ENCODE data around the gene BOD1L2.

BOD1L2 gene

DNA sequence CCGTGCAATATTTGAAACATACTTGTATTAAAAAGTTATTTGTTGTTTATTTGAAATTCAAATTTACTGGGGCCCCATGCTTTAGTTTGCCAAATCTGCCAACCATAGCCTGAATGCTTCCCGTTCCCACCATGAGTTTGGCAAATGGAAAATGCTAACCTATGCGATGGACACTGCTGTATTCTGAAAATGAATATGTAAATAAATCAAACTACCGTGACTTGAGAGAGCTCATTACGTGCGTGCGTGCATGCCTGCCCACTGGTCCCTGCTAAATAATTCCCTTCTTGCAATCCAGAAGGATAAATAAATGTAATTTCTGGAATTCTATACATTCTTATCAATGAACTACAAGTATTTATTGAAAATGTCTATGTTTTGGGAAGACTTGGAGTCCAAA is 3.2 kb downstream of the BOD1L2 start:
- DNase-seq (ENCODE audit: low read depth): no peak

DNA sequence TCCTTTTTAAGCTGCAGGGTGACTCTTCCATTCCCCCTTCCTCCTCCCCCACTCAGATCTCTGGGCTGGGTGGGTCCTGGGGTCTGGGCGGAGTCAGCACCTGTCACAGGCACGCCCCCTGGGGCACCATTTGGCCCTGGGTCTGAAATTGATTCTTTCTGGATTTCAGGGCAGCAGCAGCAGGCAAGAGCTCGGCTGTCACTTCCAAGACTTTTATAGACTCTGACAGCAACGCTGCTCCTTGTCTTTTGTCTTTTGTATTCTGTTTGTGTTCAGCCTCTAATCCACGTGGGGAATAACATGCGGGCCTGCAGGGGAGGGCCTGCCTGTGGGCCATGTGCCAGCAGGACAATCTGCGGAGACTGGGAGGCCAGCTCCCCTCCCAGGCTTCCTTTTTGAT is 3.9 kb downstream of the BOD1L2 start:
- no peak for DNase-seq (ENCODE audit: low read depth)

DNA sequence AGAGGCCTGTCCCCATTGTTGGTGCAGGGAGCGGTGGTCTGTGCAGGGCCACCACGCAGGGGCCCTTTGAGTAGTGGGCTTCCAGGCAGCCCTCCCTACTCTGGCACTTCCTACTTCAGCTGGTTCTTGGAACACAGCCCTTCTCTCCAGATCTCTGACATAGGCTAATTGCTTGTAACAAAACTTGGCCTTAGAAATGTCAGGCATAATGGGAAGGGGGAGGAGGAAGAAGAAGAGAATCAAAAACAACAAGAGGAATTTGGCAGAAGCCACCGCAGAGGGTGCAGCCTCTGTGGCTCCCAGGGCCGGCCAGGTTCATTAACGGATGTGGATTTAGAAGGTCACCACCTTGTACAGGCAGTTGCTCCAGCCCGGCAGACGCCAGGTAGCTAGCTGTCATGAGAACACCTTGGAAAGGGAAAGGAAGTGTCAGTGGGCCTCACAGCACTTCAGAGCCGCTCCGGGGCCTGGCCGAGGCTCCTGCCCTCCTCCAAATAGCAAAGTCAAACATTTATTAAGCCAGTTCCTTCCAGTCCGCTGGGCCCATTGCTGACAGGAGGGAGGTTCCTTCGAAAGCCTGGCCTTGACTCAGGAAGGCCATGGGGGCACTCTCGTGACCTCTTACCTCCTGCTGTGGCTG is 7.4 kb downstream of the BOD1L2 start:
- no peak for DNase-seq (ENCODE audit: low read depth)

DNA sequence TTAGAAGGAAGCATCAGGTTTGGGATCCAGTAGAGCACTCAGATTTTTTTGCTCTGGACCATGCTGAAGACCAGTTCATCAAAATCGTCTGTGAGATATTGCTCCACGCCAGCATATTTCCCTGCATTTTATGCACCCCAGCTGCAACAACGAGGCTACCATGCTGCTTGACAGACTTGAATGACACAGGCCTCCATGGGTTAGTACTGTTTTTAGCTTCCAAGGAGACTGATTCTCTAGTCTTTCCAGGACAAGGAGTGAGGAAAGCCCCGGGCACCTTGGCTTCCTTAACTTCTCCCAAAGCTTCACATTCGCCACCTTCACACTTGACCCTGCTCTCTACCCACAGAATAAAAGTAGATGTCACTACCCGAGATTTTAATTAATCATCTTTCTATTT is 17.5 kb downstream of the BOD1L2 start:
- DNase-seq (ENCODE audit: low read depth): no peak

DNA sequence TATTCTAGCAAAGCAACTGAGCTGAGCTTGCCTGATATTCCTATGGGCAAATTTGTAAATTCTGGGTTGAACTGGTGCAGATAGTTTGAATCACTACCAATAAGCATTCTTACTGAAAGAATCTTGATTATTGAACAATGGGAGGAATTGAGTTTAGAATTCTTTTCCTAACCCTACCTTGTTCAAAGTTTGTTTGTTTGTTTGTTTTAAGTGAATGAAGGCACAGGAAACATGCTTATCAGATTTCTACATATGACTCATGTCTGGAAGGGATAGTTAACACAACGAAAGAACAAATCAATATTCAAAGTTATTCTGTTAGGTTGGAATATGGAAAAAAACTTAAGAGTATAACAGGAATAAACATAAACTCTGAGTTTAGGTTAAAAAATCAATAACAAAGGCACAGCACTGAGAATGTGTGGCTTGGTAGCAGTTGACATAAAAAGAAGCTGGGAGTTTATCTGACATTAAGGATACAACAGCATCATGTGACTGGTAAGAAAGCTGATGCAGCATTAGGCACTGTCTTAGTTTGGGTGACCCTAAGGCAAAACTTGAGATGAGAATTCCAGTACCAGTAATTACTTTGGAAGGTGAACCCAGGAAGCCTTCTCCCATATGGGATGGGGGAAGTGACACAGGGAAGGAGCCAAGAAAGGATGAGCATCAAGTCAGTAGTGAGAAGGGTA is 20.9 kb downstream of the BOD1L2 start:
- no peak for DNase-seq (ENCODE audit: low read depth)

DNA sequence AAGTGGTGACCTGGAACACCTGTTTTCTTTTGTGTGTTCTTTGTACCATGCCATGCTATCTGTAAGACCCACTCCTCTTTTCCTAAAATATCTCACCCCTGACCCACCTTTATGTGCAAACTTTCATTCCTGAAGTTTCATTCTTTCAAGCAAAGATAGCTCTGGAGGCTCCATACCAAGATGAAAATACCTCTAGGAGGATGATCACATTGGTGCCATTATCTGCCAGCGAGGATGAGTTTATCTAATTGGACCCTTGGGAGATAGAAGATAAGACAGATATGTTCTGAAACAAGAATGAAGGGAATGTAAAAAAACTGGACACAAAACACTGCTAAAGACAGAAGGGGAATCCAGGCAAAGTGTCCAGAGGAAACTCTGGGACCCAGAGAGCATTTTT is 24.1 kb downstream of the BOD1L2 start:
- DNase-seq (ENCODE audit: low read depth): no peak

DNA sequence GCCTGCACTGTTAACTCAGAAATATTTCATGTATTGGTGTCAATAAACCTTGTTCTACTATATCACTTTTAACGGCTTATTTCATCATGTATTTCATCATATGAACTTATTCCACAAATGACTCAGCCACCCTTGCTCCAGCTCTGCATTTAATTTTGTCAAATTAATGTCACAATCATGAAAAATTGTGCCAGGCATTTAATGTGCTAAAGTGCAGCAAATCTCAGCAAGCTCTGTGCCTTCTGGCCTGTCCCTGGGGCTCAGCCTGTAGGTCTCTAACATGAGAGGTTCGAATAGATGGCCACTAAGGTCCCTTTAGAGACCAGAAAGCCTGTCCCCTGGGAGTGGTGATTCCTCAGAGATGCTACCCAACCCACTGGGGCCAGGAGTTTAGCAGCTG is 28.6 kb downstream of the BOD1L2 start:
- DNase-seq (ENCODE audit: low read depth): no peak

DNA sequence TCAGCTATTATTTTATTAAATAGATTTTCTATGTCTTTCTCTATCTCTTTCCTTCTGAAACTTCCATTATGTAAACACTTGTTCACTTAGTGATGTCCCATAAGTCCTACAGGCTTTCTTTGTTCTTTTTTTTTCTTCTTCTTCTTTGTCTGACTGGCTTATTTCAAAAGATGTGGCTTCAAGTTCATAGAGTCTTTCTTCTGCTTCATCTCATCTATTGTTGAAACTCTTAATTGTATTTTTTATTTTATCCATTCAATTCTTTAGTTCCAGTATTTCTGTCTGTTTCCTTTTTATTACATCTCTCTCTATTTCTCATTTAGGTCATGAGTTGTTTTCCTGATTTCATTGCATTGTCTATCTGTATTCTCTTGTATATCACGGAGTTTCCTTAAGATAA is 38.5 kb downstream of the BOD1L2 start:
- no peak for DNase-seq (ENCODE audit: low read depth)

DNA sequence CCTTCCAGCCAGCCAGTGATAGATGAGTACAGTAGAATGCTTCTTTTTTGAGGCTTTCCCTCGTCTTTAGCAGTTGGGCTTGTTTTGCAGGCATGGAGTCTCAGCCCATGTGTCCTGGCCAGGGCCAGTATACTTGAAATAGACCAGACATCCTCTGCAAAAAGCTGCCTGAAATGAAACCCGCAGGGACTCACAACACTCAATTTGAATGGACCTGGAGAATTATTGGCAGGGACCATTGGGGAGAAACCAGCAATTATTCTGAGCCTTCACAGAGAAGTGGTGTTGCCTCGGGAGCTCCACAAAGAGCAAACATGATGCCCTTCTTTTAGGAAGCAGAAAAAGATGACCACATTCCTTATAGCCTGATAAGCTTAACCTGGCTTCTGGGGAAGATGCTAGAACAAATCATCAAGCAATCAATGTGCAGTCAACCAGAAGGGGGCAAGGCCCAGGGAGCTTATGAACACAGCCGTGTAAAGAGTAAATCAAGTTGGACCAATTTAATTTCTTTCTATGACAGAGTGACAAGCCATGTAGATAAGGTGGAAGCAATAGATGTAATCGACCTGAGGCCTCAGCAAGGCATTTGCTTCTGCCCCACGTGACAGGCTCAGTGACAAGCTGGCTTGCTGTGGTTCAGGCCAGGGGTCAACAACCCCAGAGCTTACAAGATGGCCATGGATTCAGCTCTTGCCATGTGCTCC is 42.1 kb downstream of the BOD1L2 start:
- DNase-seq (ENCODE audit: low read depth): no peak

DNA sequence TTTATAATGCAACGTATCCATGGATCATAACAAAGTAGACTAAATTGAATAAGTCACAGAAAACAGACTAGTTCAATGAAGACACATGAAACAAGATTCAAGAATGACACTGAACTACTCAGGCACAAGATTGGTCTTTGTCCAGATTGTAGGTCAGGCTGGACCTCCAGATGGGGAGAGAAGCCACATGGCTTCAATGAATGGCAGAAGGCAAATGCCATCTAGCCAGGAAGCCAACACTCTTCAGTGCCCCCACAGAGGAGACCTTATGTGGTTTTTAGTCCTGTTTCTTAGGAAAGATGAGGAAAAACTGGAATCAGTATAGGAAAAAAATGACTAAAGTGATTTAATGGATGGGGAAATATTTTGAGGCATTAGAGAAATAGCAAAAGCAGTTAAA is 43.1 kb downstream of the BOD1L2 start:
- DNase-seq (ENCODE audit: low read depth): no peak

DNA sequence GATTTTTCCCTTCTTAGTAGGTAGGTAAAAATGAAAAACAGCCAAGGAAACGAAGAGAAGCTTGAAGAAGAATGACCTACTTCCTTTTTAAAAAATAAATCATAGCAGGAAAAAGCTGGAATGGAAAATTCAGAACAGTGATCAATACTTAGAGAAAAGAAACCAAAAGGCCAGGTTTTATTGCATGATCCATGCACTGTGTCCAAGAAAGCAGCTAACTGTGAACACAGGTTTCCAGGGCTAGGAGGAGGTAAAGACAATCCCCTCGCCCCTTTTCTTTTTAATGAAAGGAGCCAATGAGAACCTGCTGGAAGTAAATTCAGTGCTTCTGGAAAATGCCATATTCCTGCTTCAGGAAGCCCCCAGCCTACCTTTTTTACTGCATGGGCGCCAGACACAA is 47.2 kb downstream of the BOD1L2 start:
- no peak for DNase-seq (ENCODE audit: low read depth)

DNA sequence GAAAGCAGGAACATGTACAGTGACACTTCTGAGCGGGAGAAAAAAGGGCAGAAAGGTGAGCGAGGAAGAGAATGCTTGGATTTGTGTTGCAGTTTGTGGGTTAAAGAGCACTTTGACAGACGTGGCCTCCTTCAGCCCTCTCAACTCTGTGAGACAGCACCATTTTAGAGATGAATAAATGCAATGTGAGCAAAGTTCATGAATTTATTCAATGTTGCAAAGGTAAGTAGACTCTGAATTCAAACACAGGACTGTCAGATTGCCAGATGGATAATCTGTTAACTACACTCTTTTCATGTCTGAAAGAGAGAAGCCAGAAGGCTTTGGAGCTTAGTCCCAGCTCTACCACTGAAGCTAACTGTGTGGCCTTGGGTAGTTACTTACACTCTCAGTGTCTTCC is 47.7 kb downstream of the BOD1L2 start:
- no peak for DNase-seq (ENCODE audit: low read depth)

DNA sequence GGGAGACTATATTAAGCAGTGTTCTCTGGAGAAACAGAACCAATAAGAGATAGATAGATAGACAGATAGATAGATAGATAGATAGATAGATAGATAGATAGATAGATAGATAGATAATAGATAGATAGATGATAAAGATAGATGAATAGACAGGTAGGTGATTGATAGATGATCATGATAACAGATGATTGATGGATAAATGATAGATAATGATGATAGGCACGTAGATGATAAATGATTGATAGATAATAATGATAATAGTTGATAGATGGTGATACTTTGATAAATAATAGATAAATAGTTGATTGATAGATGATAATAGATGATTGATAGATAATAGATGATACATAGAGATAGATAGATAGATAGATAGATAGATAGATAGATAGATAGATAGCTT is 48.5 kb downstream of the BOD1L2 start:
- no peak for DNase-seq (ENCODE audit: low read depth)

DNA sequence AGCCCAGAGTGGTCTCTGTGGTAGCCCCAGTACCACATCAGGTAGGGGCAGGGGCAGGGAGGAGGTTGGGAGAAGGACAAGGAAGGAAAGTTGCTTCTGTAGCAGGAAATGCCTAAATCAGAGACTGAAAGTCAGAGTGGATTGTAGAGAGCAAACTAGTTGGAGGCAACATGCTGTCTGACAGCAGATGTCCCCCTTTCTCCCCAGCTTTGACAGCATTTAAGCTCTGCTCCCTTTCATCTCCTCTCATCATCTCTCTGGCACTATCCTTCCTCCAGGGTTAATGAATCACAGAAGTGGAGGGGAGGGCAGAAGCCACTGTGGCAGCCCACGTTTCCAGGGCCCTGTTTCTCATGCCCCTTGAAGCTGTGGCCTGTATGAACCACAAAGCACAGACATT is 50.4 kb downstream of the BOD1L2 start:
- no peak for DNase-seq (ENCODE audit: low read depth)

DNA sequence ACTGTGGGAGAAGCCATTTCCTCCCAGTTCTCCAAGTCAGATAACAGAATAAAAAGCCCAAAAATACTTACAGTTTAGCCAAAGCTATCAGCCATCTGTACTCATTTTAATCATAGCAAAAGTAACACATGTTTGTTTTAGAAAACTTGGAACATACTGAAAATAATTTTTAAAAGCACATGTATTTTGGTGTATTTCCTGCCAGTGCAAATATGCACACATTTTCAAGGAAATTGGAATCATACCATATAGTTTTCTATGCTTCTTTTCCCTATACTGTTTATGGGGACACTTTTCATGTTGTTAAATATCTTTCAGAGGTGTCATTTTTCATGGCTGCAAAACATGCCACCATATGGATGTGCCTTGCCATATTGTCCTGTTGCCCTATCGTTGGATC is 51.2 kb downstream of the BOD1L2 start:
- DNase-seq (ENCODE audit: low read depth): no peak
